Glutamatergic neuron (in vitro differentiated cells): ENCODE results near the gene OR8B4. TPM values are rescaled to one million over a fixed set of nuclear protein-coding genes. Genes with fewer than 3 reads are reported as not detected.
"Not testable (repeated sequence)": the region's sequence is repeated elsewhere in the genome, so short reads cannot be mapped to it uniquely, and the experiment has no call there.

ENCODE experiments used
- DNase-seq: peaks from one replicate; pipeline ENCODE4 v3.0.0; 2022
- H3K27ac Mint-ChIP-seq: one replicate; pipeline ENCODE4 v1.8.0; 2020; ENCODE audit warnings: mild to moderate bottlenecking, mixed read lengths, inconsistent platforms; ENCODE audit not compliant: unreplicated experiment
- H3K27me3 Mint-ChIP-seq: one replicate; pipeline ENCODE4 v1.8.0; 2020; ENCODE audit warnings: mild to moderate bottlenecking, moderate library complexity, mixed read lengths, inconsistent platforms; ENCODE audit not compliant: unreplicated experiment
- H3K36me3 Mint-ChIP-seq: one replicate; pipeline ENCODE4 v1.8.0; 2020; ENCODE audit warnings: mild to moderate bottlenecking, mixed read lengths, inconsistent platforms; ENCODE audit not compliant: unreplicated experiment
- H3K4me1 Mint-ChIP-seq: one replicate; pipeline ENCODE4 v1.8.0; 2020; ENCODE audit warnings: mild to moderate bottlenecking, low read depth, mixed read lengths, inconsistent platforms; ENCODE audit not compliant: unreplicated experiment
- H3K4me3 Mint-ChIP-seq: one replicate; pipeline ENCODE4 v1.8.0; 2020; ENCODE audit warnings: mild to moderate bottlenecking, mixed read lengths, inconsistent platforms; ENCODE audit not compliant: unreplicated experiment
- H3K9me3 Mint-ChIP-seq: one replicate; pipeline ENCODE4 v1.8.0; 2020; ENCODE audit warnings: mild to moderate bottlenecking, moderate library complexity, mixed read lengths, inconsistent platforms; ENCODE audit not compliant: unreplicated experiment
- total RNA-seq: library from RNA; stranded (reverse); fragmentation: NEBNext Ultra II Directional; extraction: Animal tissue kit (Norgen Biotek cat#: 25700); gene quantifications from one replicate; pipeline ENCODE4 v1.2.1, GENCODE V29; 2021; ENCODE audit not compliant: unreplicated experiment
- TF ChIP-seq, protein P1 (sequence below): fragments of 200-600 bp; sonication (generic); IDR thresholded peaks from one replicate; pipeline ENCODE4 v1.5.0; 2021; ENCODE audit not compliant: partially characterized antibody, unreplicated experiment

OR8B4 gene
- total RNA-seq, 1 donor from 2014 or later: not detected

DNA sequence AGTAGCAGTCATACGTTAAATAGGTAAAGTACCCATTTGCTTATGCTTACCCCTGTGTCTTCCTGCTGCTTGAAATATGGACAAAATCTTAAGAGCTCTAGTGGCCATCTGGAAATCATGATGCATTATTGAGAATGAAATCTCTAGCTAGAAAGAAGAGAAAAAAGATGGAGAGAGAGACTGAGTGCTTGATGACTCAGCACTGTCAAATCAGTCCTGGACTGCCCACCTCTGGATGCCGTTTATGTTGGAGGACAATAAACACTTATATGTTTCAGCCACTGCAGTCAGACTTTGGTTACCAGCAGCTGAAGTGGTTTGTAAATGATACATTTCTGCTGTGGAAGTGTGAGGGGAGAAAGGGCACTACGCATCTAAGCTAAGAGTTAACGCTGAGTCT is 3.6 kb downstream of the OR8B4 start:
- Mint-ChIP-seq H3K9me3 (no peaks in the 10 kb centered on the region), H3K4me3 (no peak overlapping the region)

DNA sequence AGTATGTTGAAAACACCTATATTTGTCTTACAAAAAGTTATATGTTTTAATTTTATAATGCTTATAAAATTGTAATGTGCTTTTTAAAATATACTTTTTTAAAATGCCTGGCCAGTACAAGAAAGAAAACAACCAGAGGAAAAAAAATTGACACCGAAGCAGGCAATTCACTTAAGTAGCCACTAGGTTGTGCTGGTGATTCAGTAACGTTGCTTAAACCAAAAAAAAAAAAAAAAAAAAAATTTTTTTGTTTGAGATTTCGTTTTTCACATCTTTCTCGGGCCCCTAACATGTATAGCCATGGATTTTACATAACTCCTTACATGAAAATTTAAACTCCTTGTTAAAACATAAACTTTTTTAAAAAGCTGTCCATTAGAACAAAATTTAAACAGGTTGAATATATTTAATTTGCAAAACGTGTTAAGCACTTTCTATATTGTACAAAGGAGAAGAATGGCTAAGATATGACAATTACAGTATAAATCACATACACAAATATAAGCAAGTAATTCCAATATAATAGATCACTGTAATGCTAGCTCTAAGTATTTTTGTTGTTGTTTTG is 9.2 kb downstream of the OR8B4 start:
- no peak overlapping the region for H3K27ac Mint-ChIP-seq
- TF ChIP-seq, protein P1, sequence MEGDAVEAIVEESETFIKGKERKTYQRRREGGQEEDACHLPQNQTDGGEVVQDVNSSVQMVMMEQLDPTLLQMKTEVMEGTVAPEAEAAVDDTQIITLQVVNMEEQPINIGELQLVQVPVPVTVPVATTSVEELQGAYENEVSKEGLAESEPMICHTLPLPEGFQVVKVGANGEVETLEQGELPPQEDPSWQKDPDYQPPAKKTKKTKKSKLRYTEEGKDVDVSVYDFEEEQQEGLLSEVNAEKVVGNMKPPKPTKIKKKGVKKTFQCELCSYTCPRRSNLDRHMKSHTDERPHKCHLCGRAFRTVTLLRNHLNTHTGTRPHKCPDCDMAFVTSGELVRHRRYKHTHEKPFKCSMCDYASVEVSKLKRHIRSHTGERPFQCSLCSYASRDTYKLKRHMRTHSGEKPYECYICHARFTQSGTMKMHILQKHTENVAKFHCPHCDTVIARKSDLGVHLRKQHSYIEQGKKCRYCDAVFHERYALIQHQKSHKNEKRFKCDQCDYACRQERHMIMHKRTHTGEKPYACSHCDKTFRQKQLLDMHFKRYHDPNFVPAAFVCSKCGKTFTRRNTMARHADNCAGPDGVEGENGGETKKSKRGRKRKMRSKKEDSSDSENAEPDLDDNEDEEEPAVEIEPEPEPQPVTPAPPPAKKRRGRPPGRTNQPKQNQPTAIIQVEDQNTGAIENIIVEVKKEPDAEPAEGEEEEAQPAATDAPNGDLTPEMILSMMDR: peak; percentile 69
- no peak overlapping the region for H3K4me3 Mint-ChIP-seq
- no peaks in the 10 kb centered on the region for H3K36me3 Mint-ChIP-seq
- H3K9me3 Mint-ChIP-seq: peaks cover 1% of the 10 kb centered on the region
- no peaks in the 10 kb centered on the region for H3K4me1 Mint-ChIP-seq
- no peaks in the 10 kb centered on the region for H3K27me3 Mint-ChIP-seq
- no peak for DNase-seq

More for the DNA sequence above, 3.6 kb downstream of the OR8B4 start:
- Mint-ChIP-seq H3K27me3 (peaks cover 3% of the 10 kb centered on the region), H3K4me1 (no peaks in the 10 kb centered on the region), H3K36me3 (no peaks in the 10 kb centered on the region), H3K27ac (no peak overlapping the region)
- TF ChIP-seq, protein P1: no peak
- DNase-seq: no peak

DNA sequence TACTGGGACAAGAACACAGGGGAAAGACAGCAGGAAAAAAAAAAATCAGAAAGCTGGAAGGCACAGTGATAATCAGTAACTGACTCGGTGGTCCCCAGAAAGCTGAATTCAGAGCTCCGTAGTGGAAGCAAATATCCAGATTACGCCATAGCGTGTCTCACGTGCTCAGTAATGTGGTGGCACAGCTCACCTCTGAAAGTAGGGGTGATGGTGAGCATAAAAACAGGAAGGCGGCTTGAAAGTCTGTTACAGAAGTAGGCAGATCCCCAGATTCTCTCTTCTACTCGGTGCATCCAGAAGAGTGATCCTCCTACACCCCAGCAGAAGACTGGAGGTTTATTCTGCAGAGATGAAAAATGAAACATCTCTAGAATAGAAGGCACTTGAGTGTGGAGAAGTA is 14.8 kb downstream of the OR8B4 start:
- TF ChIP-seq, protein P1: no peak
- Mint-ChIP-seq H3K4me1 (no peaks in the 10 kb centered on the region), H3K4me3 (no peak overlapping the region), H3K27me3 (no peaks in the 10 kb centered on the region), H3K36me3 (no peaks in the 10 kb centered on the region), H3K9me3 (peaks cover 1% of the 10 kb centered on the region), H3K27ac (no peak overlapping the region)
- no peak for DNase-seq

DNA sequence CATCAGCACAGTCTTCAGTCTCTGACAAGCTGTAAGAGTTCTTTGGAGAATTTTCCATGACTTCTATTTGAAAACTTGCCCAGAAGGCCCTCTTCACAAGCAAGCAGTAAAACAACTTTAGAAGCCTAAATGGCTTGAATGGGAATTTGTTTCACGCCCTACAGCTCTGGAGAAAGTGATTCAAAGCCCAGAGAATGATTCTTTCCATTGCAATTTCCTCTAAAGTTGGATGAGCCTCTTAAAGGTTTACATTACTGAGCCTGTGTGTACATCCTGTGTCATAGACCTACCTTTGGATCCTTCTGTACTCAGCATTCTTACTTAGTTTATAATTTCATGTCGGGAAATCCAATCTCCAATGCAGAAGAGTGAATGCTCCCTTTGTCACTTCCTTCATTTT is 19.1 kb downstream of the OR8B4 start:
- TF ChIP-seq, protein P1: no peak
- no peak overlapping the region for H3K27ac Mint-ChIP-seq
- H3K9me3 Mint-ChIP-seq: peaks cover 6% of the 10 kb centered on the region
- no peak for DNase-seq
- H3K36me3 Mint-ChIP-seq: no peaks in the 10 kb centered on the region
- no peaks in the 10 kb centered on the region for H3K27me3 Mint-ChIP-seq
- peaks cover 2% of the 10 kb centered on the region for H3K4me1 Mint-ChIP-seq
- H3K4me3 Mint-ChIP-seq: no peak overlapping the region

DNA sequence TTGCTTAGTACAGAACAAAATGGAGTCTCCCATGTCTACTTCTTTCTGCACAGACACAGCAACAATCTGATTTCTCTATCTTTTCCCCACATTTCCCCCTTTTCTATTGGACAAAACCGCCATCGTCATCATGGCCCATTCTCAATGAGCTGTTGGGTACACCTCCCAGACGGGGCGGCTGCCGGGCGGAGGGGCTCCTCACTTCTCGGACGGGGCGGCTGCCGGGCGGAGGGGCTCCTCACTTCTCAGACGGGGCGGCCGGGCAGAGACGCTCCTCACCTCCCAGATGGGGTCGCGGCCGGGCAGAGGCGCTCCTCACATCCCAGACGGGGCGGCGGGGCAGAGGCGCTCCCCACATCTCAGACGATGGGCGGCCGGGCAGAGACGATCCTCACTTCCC is 21.5 kb downstream of the OR8B4 start:
- H3K27me3 Mint-ChIP-seq, H3K9me3 Mint-ChIP-seq, H3K27ac Mint-ChIP-seq, DNase-seq, H3K4me1 Mint-ChIP-seq, H3K36me3 Mint-ChIP-seq, H3K4me3 Mint-ChIP-seq: not testable (repeated sequence)
